HG02759 (cell line): ENCODE data around the gene CBFA2T2.

Source experiments
- ATAC-seq: cut with Tn5 transposase; IDR thresholded peaks from one replicate; pipeline ENCODE4 v1.9.1; 2021; ENCODE audit warnings: mild to moderate bottlenecking, moderate library complexity; ENCODE audit not compliant: unreplicated experiment

Gene CBFA2T2

GRCh38 chr20:33663161-33664084 is 173.5 kb downstream of the CBFA2T2 start:
- ATAC-seq: peak; percentile 28

- no peak for ATAC-seq
Observed at GRCh38 chr20:33664085-33664761, 174.3 kb downstream of the CBFA2T2 start.

- no peak for ATAC-seq
Observed at GRCh38 chr20:33664762-33665144, 174.9 kb downstream of the CBFA2T2 start.

GRCh38 chr20:33666293-33667244 is 176.7 kb downstream of the CBFA2T2 start, which contains the start of gene ACTL10:
TSS of gene ACTL10 (plus strand) at chr20:33666943. CDS start at chr20:33667498, 555 bp downstream.
- peak; percentile 64 for ATAC-seq

- ATAC-seq: peak; percentile 23
Observed at GRCh38 chr20:33667245-33667675, 177.4 kb downstream of the CBFA2T2 start.

- ATAC-seq: peak; percentile 51
Observed at GRCh38 chr20:33667676-33668465, 178.0 kb downstream of the CBFA2T2 start.

GRCh38 chr20:33668466-33669155 is 178.7 kb downstream of the CBFA2T2 start:
- ATAC-seq: no peak

- no peak for ATAC-seq
Observed at GRCh38 chr20:33669224-33669623, 179.3 kb downstream of the CBFA2T2 start.

- no peak for ATAC-seq
Observed at GRCh38 chr20:33669873-33670640, 180.2 kb downstream of the CBFA2T2 start.

GRCh38 chr20:33670715-33671499 is 181.0 kb downstream of the CBFA2T2 start:
- ATAC-seq: no peak

GRCh38 chr20:33671573-33672288 is 181.8 kb downstream of the CBFA2T2 start:
- ATAC-seq: no peak

GRCh38 chr20:33672426-33673113 is 182.7 kb downstream of the CBFA2T2 start:
- no peak for ATAC-seq

- no peak for ATAC-seq
Observed at GRCh38 chr20:33673114-33673409, 183.2 kb downstream of the CBFA2T2 start.

- peak; percentile 47 for ATAC-seq
Observed at GRCh38 chr20:33673410-33674293, 183.8 kb downstream of the CBFA2T2 start.

- ATAC-seq: peak; percentile 87
Observed at GRCh38 chr20:33674294-33675135, 184.6 kb downstream of the CBFA2T2 start, which contains the start of gene NECAB3. TSS of gene NECAB3 (minus strand) at chr20:33674428. CDS start at chr20:33674352, 76 bp downstream.
